ENCODE data around the gene ZNF451.
"Not testable (repeated sequence)": the region's sequence is repeated elsewhere in the genome, so short reads cannot be mapped to it uniquely, and the experiment has no call there.

The ZNF451 gene

DNA sequence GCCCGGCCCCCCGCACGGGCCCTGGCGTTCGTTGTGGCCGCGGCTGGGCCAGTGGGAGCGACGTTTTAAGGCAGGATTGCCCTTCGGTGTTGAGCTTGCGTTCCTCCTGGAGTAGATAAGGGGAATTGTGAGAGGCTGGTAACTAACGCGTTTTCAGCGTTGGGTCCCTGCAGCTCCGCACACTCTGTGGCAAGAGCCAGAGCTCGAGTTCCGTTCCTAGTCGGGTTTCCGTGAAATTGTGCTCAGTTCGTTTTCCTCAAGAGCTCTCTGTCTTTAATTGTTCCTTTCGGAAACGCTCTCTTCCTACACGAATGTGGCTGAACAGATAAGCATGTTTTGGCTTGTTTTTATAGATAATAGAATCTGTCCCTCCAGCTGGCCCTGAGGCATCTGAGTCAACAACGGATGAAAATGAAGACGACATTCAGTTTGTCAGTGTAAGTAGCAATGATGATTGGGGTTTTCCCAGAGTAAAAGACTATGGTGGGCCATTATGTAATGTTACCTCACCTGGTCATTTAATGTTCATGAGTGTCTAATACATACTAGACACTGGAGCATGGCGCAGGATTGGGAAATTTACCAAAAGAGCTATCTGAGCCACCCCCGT, 575 bp downstream of the ZNF451 start:
- DNase-seq (ENCODE audit: low read depth); H3K4me3 ChIP-seq (ENCODE audit: low read depth, low read length): not testable (repeated sequence)

DNA sequence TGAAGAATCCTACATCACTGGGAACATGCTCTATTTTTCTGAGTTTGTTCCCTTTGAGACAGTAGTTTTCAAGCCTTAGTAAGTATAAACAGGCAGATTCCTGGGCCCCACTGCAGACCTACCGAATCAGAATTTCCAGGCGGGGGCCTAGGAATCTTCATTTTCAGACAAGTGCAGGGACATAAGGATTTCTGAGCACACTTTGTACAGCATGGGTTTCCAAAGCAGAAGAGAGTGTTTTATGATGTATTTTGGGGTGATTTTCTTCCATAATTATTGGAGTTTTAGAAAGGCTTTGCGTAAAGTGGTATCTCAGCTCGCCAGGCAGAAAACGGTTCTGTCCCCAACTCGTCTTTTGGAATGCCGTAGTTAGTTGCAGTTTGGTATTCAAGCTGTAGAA, 1.4 kb downstream of the ZNF451 start:
- DNase-seq (ENCODE audit: low read depth) = not testable (repeated sequence)
- peak overlapping the region; percentile 23 for H3K4me3 ChIP-seq (ENCODE audit: low read depth, low read length)

DNA sequence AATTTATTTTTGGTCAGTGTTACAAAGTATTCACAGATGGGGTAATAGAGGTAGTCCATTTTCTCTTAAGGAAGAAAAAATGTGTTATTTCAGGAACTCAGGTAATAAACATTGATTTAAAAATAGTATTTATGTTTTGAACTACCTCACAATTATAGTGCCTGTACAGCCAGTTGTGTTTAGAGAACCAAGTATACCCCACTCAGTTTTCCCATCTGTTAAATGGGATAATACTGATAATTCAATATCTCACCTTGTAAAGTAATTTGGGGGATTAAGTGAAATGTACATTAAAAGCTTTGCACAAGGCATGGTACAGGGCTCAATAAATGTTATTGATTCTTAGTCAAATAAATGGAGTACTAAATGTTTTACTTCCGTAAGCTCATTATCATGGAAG, 4.7 kb downstream of the ZNF451 start:
- no peak for DNase-seq (ENCODE audit: low read depth)
- H3K4me3 ChIP-seq (ENCODE audit: low read depth, low read length) = no peak overlapping the region

GRCh38 chr6:57097596-57097995, 7.6 kb downstream of the ZNF451 start:
- no peak overlapping the region for H3K4me3 ChIP-seq (ENCODE audit: low read depth, low read length)
- DNase-seq (ENCODE audit: low read depth) = no peak

- DNase-seq (ENCODE audit: low read depth) = no peak
Observed at GRCh38 chr6:57102976-57103375, 13.0 kb downstream of the ZNF451 start.

DNA sequence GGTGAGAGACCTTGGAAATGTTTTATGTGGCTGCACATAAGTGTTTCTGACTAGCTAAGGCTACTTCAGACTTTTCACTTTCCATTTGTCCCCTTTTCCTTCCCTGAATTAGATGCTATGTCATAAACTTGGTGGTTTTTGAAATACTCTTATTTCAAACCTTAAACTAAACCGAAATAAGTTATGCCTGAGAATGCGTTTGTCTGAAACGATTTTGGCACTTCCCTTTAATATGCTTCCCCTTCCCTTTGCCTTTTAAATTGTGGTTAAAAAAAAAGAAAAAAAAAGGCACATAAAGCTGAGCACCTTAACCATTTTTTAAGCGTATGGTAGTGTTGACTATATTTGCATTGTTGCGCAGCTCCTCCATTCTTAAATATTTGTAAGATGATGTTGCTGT, 14.3 kb downstream of the ZNF451 start:
- DNase-seq (ENCODE audit: low read depth) = no peak
- H3K4me3 ChIP-seq (ENCODE audit: low read depth, low read length) = no peak overlapping the region

More at GRCh38 chr6:57102976-57103375, 13.0 kb downstream of the ZNF451 start:
- no peak overlapping the region for H3K4me3 ChIP-seq (ENCODE audit: low read depth, low read length)

DNA sequence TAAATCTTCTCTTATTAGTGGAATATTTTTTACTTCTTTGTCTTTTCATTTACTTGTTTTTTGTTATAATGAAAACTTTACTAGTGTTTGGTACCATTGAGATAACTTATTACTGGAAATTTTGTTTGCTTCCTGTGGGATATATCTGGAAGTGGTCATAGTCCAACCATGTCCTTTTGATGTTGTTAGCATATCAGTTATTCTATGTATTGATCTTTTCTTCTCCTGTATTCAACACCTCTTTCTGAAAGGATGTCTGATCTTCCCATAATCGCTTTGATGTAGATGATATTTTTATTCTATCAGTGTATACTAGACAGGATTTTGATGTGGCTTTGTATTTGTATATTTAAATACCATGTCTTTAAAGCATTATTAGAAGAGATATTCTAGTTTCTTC, 17.0 kb downstream of the ZNF451 start:
- no peak overlapping the region for H3K4me3 ChIP-seq (ENCODE audit: low read depth, low read length)
- DNase-seq (ENCODE audit: low read depth) = no peak

- no peak for DNase-seq (ENCODE audit: low read depth)
- no peak overlapping the region for H3K4me3 ChIP-seq (ENCODE audit: low read depth, low read length)
Observed at GRCh38 chr6:57108691-57109090, 18.7 kb downstream of the ZNF451 start.

DNA sequence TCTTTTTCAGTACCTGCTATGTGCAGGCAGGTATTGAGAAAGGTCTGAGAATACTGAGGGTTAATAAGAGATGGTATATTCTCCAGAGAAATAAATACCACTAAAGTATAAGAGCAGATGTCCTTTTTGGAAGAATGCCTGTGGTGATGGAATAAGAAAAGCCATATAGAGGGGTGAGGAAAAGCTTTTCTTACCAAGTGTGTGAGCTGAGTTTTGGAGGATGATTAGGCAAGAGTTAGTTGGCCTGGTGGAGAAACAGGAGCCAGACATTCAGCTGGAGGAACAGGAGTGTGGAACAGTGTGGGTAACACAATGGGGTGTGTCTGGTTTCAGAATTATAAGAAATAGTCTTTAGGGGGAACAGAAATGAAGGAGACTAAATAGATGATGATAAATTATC, 19.9 kb downstream of the ZNF451 start:
- peak; percentile 54 for DNase-seq (ENCODE audit: low read depth)
- H3K4me3 ChIP-seq (ENCODE audit: low read depth, low read length) = no peak overlapping the region

DNA sequence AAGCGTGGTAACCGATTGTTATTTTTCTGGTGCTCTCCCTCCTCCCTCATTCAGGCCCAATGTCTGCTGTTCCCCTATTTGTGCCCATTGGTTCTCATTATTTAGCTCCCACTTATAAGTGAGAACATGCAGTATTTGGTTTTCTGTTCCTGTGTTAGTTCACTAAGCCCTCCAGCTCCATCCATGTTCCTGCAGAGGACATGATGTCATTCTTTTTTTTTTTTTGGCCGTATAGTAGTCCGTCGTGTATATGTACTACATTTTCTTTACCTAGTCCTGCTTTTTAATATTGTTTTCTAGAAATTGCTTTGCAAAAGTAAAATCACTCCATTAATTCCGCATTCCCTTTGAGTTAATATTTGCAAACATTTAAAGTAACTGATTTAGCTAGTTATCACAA, 23.1 kb downstream of the ZNF451 start:
- no peak overlapping the region for H3K4me3 ChIP-seq (ENCODE audit: low read depth, low read length)
- no peak for DNase-seq (ENCODE audit: low read depth)

- DNase-seq (ENCODE audit: low read depth) = no peak
- no peak overlapping the region for H3K4me3 ChIP-seq (ENCODE audit: low read depth, low read length)
Observed at GRCh38 chr6:57116776-57117175, 26.8 kb downstream of the ZNF451 start.

DNA sequence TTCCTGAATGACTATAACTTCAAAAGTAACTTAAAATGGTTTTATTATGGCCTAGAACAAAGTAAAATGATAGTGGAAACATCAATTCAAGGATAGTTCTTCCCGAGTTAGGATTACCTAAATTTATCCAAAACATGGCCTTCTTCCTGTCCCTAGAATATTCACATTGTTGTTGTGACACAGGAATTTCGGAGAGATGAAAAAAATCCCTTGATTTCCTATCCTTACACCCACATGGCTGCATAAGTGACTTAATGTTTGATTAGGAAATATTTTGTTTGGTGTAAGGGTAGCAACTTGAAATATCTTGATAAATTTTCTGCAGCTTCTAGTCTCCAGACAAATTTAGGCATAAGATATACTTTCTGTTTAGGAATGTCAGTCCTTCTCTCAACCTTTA, 27.8 kb downstream of the ZNF451 start:
- H3K4me3 ChIP-seq (ENCODE audit: low read depth, low read length) = no peak overlapping the region
- no peak for DNase-seq (ENCODE audit: low read depth)

GRCh38 chr6:57123111-57123510, 33.1 kb downstream of the ZNF451 start:
- no peak for DNase-seq (ENCODE audit: low read depth)
- no peak overlapping the region for H3K4me3 ChIP-seq (ENCODE audit: low read depth, low read length)

- DNase-seq (ENCODE audit: low read depth) = no peak
- no peak overlapping the region for H3K4me3 ChIP-seq (ENCODE audit: low read depth, low read length)
Observed at GRCh38 chr6:57127763-57128162, 37.8 kb downstream of the ZNF451 start.

DNA sequence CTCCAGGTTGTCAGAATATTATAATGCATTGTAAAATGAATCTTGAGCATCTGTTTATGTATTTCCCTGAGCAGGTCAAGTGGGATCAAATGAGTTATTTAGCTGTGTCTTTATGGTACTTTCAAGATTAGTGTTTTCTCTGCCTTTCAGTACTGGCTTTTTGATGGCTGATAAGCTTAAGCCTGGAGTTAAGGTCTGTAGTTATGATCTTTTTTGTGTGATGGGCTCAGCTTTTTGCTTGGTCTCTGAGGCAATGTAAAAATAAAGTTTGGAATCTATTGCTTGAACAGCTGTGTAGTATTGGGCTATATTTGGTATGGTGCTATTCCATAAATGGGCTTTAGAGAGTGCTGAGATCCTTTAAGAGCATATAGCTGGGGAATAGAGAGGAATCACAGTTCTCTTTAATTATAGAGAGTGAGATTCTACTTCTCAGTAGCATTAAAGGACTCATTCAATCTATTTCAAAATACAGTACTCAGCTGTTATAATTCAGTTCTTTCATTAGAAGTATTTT, 40.7 kb downstream of the ZNF451 start:
- no peak for DNase-seq (ENCODE audit: low read depth)
- H3K4me3 ChIP-seq (ENCODE audit: low read depth, low read length) = no peak overlapping the region

GRCh38 chr6:57134954-57135353, 45.0 kb downstream of the ZNF451 start:
- H3K4me3 ChIP-seq (ENCODE audit: low read depth, low read length) = no peak overlapping the region
- DNase-seq (ENCODE audit: low read depth) = no peak

DNA sequence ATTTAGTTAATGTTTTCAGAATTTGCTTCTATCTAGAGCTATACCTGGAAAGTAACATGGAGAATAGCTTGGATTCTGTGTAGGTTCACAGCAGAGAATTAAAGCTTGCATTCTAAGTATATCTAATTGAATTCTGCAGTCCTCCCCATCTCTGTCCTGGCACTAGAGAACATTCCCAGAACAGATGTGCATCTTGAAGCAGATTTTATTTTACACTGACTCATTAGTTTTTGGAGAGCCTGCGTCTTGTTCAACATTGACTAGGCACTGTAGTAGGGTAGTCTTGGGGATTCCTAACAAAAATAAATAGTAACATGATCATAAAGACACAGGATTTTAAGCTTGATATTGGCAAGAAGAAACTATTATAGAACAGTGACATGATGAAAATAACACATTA, 45.9 kb downstream of the ZNF451 start:
- H3K4me3 ChIP-seq (ENCODE audit: low read depth, low read length) = no peak overlapping the region
- DNase-seq (ENCODE audit: low read depth) = no peak

DNA sequence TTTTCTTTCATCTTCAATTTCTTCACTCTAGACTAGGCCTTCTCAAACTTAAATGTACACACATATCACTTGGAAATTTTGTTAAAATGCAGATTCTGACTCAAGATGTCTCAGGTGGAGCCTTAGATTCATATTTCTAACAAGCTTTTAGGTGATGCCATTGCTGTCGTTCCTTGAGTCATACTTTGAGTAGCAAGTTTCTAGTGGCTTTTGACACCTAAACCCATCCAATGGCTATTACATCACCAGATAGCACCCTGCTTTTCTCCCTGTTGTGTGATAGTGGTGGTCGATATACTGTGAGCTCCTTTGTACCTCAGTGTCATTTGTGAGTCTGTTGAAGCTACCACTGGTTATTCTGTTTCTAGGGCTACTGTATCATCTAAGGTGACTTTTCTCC, 47.4 kb downstream of the ZNF451 start:
- H3K4me3 ChIP-seq (ENCODE audit: low read depth, low read length) = no peak overlapping the region
- no peak for DNase-seq (ENCODE audit: low read depth)

DNA sequence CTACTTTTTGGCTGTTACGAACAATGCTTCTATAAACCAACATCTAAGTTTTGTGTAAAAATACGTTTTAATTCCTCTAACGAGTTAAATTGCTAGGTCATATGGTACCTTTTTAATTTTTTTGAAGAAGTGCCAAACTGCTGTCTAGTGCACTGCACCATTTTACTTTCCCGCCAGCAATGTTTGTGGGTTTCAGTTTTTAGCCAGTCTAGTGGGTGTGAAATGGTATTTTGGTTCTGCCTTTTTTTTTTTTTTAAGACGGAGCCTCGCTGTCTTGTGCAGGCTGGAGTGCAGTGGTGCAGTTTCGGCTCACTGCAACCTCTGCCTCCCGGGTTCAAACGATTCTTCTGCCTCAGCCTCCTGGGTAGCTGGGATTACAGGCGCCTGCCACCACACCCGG, 48.0 kb downstream of the ZNF451 start:
- H3K4me3 ChIP-seq (ENCODE audit: low read depth, low read length) = no peak overlapping the region
- DNase-seq (ENCODE audit: low read depth) = no peak

DNA sequence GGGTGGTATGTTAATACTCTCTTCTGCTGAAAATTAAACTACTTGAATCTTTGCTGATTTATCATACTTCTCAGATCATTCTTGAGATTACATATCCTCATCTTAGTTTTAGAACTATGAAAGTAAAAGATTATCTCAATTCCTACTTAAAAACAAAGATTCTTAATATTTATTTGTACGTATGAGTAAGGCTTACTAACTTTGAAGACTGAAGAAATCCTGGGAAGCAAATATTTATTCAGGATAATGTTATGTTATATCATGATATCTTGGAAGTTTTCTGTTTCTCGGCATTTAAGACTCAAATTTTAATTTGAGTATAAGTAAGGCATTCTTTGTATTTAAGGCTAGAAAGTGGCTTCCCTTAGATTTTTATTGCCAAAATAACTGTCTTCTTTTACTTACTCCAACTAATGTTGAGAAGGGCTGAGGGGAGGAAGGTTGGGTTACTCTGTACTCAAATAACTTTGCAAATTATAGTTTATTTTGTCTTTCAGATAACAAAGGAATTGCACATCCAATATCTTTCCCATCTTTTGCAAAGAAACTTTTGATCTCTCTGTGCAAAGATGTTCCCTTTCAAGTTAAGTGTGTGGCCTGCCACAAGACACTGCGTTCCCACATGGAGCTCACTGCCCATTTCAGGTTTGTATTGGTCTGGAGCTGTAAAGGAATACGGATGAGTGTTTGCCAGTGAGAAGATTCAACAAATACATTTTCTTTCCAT, 51.6 kb downstream of the ZNF451 start:
- no peak for DNase-seq (ENCODE audit: low read depth)

GRCh38 chr6:57142178-57142525, 52.2 kb downstream of the ZNF451 start:
- no peak overlapping the region for H3K4me3 ChIP-seq (ENCODE audit: low read depth, low read length)
- no peak for DNase-seq (ENCODE audit: low read depth)

More for the DNA sequence above, 51.6 kb downstream of the ZNF451 start:
- H3K4me3 ChIP-seq (ENCODE audit: low read depth, low read length) = no peak overlapping the region

All from skeletal muscle cell (primary cell).